GM12875 (cell line): ENCODE results near the gene WDR45B.

Experiments
- H3K4me3 ChIP-seq: one replicate; pipeline ENCODE4 v1.5.1; 2011; ENCODE audit warnings: low read depth, low read length, control low read depth
- TF ChIP-seq, protein P1 (sequence below): IDR thresholded peaks from 2 replicates; pipeline ENCODE4 v1.5.1; 2011; ENCODE audit warnings: low read depth, mild to moderate bottlenecking, control low read depth, inconsistent platforms, low read length, moderate library complexity, borderline replicate concordance; ENCODE audit not compliant: insufficient read depth

Gene WDR45B

GRCh38 chr17:82627405-82627804 lies 20.8 kb downstream of the WDR45B start:
- TF ChIP-seq, protein P1, sequence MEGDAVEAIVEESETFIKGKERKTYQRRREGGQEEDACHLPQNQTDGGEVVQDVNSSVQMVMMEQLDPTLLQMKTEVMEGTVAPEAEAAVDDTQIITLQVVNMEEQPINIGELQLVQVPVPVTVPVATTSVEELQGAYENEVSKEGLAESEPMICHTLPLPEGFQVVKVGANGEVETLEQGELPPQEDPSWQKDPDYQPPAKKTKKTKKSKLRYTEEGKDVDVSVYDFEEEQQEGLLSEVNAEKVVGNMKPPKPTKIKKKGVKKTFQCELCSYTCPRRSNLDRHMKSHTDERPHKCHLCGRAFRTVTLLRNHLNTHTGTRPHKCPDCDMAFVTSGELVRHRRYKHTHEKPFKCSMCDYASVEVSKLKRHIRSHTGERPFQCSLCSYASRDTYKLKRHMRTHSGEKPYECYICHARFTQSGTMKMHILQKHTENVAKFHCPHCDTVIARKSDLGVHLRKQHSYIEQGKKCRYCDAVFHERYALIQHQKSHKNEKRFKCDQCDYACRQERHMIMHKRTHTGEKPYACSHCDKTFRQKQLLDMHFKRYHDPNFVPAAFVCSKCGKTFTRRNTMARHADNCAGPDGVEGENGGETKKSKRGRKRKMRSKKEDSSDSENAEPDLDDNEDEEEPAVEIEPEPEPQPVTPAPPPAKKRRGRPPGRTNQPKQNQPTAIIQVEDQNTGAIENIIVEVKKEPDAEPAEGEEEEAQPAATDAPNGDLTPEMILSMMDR: no peak
- no peak overlapping the region for H3K4me3 ChIP-seq

GRCh38 chr17:82623707-82624106 lies 24.5 kb downstream of the WDR45B start:
- TF ChIP-seq, protein P1: no peak
- no peak overlapping the region for H3K4me3 ChIP-seq

DNA sequence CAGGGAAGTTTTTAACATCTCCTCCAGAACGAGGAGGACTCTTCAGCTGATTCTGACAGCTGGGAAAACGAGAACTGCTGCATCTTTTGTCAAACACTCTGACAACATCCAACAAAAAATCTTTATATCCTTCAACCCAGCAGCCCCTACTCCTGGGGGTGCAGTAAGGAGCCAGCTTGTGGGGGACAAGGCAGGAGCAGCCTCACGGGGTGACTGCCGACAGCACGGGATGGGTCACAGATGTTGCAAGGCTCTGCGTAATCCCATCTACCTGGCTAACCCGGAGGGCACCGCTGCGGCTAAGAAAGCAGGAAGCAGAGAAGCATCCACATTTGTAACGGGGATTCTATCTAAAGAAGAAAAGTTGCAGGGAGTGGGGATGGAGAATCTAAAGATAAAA lies 28.6 kb downstream of the WDR45B start:
- H3K4me3 ChIP-seq: no peak overlapping the region
- TF ChIP-seq, protein P1: no peak

GRCh38 chr17:82619211-82619610 lies 29.0 kb downstream of the WDR45B start:
- H3K4me3 ChIP-seq: no peak overlapping the region
- TF ChIP-seq, protein P1: no peak

DNA sequence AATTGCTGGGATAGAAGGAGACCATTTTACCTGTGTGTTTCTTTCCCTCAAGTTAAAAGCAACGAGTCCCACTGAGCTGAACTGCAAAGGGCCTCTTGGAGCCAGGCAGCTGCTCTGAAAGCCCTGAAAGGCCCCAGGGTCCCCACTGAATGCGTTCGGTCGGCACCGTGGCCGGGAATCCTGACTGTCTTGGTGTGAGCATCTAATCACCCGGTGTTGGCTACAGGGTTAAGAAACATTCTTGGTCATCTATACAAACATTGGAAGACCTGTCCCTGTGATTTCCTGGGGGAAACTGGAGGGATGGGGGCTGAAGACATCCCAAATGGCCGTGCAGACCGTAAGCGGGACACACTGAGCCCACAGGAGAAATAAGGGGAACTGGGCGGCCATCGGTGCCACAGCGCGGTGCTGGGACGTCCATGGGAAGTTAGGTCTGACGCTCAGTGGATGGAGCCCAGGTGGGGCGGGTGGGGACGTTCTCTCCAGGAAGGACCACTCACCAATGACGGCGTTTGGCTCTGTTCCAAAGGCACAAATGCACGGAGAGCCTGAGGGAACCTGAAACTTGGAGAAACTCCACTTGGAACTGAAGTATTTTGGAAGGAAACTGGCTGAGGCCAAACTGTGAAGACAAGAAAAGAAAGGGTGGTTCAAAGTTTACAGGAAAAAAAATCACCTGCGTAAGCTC lies 32.1 kb downstream of the WDR45B start:
- no peak overlapping the region for H3K4me3 ChIP-seq
- TF ChIP-seq, protein P1: no peak

DNA sequence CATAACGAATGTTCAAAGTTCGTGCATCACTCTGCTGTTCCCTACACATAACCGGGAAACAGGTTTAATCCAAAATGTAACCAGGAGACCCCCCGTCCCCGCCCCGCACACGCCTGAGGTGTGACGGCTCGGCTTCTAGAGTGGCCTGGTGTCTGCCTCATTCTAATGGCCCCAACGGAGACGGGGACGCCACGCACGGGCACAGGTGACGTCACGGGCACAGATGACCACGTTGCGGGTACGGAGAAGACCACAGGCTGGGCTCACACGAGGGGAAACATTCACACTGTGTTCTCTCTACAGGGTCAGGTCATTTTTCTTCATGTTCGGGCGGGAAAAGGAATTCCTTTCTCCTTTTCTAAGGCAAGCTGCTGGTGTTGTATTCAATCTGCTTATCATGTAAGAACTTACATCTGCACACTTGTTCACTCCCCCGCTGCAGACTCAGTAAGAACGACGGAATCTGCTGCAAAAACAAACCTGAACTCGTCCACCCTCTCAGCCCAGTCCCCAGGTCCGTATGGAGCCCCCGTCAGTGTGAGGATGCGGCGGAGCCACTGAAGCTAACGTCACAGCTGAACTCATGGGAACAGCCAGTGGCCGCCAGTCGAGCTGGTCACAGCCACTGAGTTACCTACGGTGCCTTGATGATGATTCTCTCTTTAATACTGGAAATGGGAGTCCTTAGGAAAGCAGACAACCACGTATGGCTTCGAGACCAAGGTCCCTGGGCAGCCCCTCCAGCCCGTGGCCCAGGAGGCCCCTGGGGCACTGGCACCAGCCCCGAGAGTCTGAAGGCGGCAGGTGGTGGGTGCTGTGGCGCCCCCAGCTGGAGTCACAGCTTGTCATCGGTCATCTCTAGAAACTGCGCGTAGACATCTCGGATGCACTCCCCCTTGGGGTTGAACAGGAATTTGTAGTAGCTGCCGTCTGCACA lies 32.9 kb downstream of the WDR45B start:
- H3K4me3 ChIP-seq: no peak overlapping the region
- TF ChIP-seq, protein P1: 0 out of 2 replicates have a peak, but pooled peaks have one; percentile 12

DNA sequence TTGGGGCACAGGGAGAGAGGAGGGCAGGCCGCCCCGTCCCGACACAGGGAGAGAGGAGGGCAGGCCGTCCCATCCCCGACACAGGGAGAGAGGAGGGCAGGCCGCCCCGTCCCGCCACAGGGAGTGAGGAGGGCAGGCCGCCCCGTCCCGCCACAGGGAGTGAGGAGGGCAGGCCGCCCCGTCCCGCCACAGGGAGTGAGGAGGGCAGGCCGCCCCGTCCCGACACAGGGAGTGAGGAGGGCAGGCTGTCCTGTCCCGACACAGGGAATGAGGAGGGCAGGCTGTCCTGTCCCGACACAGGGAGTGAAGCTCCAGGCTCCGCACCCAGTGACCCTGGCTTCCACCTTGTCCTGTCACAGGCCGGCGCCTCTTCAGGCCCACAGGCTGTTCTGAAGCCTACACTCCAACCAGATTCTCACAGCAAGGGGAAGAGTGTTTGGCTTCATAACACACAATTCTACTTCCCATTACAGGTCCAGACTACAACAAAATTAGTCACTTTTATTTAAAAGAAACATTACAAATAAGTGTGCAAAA lies 34.1 kb downstream of the WDR45B start:
- TF ChIP-seq, protein P1: no peak
- no peak overlapping the region for H3K4me3 ChIP-seq
